ENCODE measurements around the gene AQP9.

Gene AQP9

DNA sequence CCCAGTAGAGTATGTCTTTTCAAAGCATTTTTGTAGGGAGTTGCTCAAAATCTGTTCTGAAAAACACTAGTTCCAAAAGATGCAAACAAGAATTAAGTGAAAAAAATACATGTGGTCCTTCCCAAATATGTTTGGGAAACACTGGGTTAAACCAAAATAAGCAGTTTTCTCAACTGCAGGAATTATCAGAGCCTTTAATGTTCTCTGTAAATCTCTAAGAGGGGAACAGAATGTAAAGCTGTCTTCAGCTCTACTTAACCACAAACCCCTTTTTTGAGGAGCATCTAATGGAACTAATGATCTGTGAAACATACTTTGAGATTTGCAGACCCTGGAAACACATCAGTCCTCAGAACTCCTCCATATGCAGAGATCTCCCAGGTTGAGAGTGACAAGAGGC, 9.9 kb downstream of the AQP9 start:
- no peak for TF ChIP-seq POLR2A (IDR thresholded peaks at IDR 0.05; ENCODE audit: low read depth, low read length)
- no peak for FAIRE-seq
- DNase-seq (ENCODE audit: insufficient read length, low spot score): no peak

DNA sequence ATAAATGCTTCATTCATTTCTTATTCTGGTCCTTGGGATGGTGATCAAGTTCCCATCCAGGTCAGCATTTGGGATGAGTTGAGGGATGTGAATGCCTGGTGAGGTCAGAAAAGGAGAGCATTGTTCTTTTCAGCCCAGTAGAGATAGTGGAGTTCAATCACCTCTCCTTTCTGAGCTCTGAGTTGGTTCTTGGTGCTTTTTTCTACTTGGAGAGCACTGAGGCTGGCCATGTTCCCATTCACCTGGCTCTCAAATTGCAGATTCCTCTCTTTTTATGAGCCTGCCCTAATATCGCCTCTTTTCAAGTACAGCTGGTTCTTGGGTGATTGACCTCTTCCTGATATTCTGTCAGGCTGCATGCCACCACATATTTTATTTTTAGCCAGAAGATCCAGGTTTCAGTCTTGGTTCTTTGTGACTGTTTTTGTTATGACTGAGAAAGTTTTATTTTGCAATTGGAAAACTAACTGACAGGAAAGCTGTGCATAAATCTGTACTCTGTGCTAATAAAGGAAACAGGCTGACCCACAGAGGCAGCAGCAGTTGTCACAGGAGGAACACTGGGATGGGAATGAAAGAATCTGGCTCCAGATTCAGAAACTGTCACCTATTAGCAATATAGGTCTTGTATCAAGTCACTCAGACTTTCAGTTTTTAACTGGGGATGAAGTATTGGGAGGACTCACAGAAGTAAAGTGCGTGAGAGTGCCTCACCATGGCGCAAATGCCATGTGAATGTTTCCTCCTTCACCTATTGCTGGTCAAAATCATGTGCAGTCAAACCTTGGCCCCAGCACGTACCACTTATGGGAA, 10.7 kb downstream of the AQP9 start:
- FAIRE-seq (no peak), DNase-seq (ENCODE audit: insufficient read length, low spot score) (no peak)
- no peak for TF ChIP-seq POLR2A (IDR thresholded peaks at IDR 0.05; ENCODE audit: low read depth, low read length)

DNA sequence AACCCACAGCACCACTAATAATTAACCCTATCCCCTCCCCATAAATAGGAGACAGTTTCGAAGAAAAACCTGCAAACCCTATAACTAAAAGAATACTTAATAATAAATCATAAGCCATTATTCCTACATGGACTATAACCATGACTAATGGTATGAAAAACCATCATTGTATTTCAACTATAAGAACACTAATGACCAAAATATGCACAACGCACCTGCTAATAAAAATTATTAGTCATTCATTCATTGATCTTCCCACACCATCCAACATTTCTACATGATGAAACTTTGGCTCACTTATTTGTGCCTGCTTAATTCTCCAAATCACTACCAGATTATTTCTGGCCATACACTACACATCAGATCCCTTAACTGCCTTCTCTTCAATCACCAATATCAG, 16.6 kb downstream of the AQP9 start:
- DNase-seq (ENCODE audit: insufficient read length, low spot score) (no peak), FAIRE-seq (no peak)
- TF ChIP-seq POLR2A (IDR thresholded peaks at IDR 0.05; ENCODE audit: low read depth, low read length): no peak

DNA sequence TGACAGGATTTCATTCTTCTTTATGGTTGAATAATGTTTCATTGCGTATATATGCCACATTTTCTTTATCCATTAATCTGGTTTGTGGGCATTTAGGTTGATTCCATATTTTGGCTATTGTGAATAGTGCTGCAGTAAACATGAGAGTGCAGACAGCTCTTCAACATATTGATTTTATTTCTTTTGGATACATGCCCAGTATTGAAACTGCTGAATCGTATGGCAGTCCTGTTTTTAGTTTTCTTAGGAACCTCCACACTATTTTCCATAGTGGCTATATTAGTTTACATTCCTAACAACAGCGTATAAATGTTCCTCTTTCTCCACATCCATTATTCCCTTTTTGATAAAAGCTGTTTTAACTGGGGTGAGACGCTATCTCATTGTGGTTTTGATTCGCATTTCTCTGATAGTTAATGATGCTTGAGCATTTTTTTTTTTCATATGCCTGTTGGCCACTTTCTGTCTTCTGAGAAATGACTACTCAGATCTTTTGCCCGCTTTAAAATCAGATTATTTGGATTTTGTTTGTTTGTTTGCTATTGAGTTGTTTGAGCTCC, 21.7 kb downstream of the AQP9 start:
- DNase-seq (ENCODE audit: insufficient read length, low spot score): no peak
- no peak for FAIRE-seq
- TF ChIP-seq POLR2A (IDR thresholded peaks at IDR 0.05; ENCODE audit: low read depth, low read length): no peak

DNA sequence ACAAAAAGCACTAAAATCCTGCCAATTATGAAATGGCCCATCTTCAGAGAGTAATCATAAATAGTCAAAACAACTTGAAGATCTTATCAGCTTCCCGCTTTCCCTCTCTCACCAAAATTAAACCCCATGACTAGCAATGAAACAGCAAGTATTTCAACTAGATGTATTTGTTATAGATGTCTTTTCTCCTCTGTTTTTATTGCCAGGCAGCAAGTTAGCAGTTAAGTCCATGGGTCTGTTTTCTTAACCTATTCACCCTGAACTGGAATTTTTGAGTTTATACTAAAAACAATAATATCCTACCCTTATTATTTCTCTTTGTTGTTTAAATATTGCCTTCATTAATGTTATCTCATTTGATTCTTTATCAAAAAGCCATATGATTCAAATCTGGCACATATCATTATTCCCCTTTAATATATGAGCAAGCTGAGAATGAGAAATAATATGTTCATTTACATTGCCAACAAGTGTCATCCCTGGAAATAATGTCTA, 23.3 kb downstream of the AQP9 start:
- DNase-seq (ENCODE audit: insufficient read length, low spot score): no peak
- no peak for TF ChIP-seq POLR2A (IDR thresholded peaks at IDR 0.05; ENCODE audit: low read depth, low read length)
- FAIRE-seq: no peak

DNA sequence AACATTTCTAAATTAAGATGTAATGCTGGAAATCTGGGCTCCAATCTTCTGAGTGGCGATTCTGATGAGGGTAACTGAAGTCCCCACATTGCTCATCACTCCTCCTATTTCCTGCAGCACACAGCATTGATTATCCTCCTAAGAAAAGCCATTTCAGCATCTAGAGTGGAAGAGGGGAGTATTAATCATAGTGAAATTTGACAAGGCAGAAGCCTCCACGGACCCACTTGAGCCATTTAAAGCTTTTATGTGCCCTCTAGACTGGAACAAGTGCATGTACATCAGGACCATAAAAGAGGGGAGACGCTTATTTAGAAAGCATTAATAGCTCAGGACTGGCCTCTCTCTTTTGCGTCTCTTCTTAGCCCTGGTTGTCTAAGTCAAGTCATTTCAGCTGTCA, 25.8 kb downstream of the AQP9 start:
- FAIRE-seq (no peak), DNase-seq (ENCODE audit: insufficient read length, low spot score) (no peak)
- TF ChIP-seq POLR2A (IDR thresholded peaks at IDR 0.05; ENCODE audit: low read depth, low read length): no peak

DNA sequence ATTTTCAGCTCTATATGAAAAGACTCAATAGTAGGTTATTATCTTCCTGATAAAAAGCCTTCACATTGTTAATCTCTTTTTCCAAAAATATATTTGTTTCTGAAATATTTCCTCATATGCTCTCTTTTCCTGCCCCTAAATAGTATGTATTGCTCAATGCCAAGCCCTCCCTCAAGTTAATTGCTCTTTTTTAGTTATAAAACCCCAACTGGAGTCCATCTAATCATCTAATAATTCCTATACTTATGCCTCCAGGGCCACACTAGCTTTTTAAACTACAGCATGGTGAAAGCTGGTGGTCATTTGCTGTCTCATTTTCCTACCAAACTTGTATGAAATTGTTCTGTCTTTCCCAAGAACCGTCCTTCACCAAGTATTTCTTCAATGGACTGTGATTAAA, 26.7 kb downstream of the AQP9 start:
- no peak for TF ChIP-seq POLR2A (IDR thresholded peaks at IDR 0.05; ENCODE audit: low read depth, low read length)
- DNase-seq (ENCODE audit: insufficient read length, low spot score) (no peak), FAIRE-seq (no peak)

DNA sequence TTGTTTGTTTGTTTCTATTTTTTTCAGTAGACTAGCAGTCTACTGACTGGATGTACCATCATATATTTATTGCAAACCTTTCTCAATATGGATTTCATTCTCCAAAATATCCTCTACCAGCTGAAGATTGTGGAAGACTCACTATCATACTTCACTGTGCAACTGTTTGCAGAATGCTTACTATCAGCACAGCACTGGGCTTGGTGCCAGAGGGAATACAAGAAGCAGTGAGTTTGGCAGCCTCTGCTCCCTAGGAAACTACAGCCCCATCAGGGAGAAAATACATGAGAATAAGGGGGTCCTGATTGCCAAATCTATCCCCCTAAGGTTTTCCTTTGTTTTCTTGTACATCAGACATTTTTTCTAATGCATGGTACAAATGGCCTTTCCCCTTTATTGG, 27.5 kb downstream of the AQP9 start:
- FAIRE-seq: no peak
- TF ChIP-seq POLR2A (IDR thresholded peaks at IDR 0.05; ENCODE audit: low read depth, low read length): no peak

DNA sequence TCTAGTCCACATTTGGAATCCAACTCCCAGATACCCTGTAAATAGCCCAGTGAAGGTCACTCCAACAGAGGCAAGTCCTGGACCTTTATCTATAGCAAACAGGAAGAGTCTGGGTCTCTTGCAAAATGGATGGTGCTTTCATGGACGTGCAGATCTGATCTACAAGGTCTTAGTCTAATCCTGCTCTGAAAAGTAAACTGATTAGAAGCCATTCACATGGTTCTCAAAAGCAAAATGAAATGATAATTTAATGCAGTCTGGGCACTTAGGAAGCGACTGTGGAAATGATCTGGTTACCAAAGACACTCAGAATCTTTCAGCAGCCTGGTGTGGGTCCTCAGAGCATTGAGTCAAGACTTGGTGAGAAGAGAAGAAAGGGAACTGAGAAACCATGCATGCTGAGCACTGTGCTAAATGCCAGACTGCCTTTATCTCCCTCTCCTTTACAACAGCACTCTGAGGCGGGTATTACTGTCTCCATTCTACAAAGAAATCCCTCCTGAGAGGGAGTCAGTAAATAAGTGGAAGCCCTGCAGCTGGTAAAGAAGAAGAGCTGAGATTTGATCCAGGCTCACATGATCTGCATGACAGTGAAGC, 29.0 kb downstream of the AQP9 start:
- DNase-seq (ENCODE audit: insufficient read length, low spot score) (no peak), FAIRE-seq (no peak)
- TF ChIP-seq POLR2A (IDR thresholded peaks at IDR 0.05; ENCODE audit: low read depth, low read length): no peak

More for the DNA sequence above, 27.5 kb downstream of the AQP9 start:
- DNase-seq (ENCODE audit: insufficient read length, low spot score): no peak

DNA sequence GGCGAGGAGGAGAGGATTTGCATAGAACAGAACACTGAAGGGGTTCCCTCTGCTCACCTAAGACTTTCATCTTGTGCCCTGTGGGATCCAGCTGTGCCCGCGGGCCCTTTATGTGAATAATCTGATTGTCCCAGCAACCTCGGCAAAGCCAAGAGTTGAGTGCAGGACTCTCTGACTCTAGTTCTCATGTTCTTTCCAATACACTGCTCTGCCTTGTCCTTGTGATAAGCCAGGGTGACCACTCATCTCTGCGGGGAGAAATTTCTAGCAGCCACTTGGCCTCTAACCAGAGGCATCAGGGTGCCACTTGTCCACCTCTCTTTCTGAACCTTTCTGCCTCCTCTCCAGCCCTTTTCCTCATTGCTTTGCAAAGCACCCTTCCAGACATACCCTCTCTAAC, 31.8 kb downstream of the AQP9 start:
- no peak for DNase-seq (ENCODE audit: insufficient read length, low spot score)
- no peak for TF ChIP-seq POLR2A (IDR thresholded peaks at IDR 0.05; ENCODE audit: low read depth, low read length)
- FAIRE-seq: no peak

DNA sequence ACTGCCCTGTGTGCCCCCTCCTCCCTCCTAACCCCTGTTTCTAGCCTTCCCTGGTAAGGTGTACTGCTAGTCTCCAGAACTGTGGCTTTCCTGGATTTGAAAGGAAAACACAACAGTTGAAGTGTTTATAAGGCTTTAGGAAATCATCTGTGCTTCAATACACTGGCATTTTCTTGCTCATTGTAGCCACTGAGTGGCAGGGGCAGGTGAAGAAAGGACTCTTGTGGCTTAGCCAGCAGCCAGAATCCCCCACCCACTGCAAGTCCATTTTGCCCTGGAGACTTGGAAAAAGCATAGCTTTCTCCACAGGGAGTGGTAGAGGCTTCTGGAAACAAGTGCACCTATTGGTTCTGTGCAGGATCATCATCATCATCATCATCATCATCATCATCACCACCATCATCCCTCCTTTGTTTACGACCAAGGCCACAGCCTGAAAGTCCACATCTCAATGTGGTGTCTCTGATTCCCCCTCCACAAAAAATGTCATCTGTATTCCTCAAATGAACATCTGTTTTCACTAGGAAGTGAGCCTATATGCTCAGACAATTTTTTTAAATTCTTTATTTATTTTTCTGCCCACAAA, 33.4 kb downstream of the AQP9 start:
- DNase-seq (ENCODE audit: insufficient read length, low spot score) (no peak), FAIRE-seq (no peak)
- no peak for TF ChIP-seq POLR2A (IDR thresholded peaks at IDR 0.05; ENCODE audit: low read depth, low read length)

DNA sequence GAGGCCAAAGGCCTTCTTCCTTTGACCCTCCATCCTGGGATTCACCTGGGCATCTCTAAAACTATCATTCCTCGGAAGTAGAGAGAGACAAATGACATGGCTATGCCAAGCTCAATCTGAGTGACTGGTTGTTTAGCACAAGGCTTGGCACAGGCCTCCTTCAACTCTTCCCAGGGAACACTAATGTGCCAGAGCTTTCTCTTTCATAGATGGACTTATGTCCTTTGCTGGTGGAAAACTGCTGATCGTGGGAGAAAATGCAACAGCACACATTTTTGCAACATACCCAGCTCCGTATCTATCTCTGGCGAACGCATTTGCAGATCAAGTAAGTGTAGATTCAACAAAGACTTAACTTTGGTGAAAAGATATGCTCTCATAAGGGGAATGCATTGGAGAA, 36.5 kb downstream of the AQP9 start:
- DNase-seq (ENCODE audit: insufficient read length, low spot score): no peak
- no peak for TF ChIP-seq POLR2A (IDR thresholded peaks at IDR 0.05; ENCODE audit: low read depth, low read length)
- no peak for FAIRE-seq

DNA sequence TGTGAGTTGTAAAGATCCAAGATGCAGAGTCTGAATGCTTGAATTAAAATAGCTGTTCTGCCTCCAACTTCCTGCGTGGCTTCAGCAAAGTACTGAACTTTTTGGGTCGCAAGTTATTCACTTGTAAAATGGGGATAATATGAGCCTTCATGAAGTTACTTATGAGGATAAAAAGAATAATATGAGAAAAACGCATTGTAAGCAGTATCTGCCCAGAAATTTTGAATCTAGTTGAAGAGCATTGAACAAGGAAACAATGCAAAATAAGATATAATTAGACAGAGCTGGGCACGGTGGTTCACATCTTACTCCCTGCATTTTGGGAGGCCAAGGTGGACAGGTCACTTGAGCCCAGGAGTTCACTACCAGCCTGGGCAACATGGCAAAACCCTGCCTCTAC, 37.8 kb downstream of the AQP9 start:
- no peak for TF ChIP-seq POLR2A (IDR thresholded peaks at IDR 0.05; ENCODE audit: low read depth, low read length)
- no peak for FAIRE-seq
- no peak for DNase-seq (ENCODE audit: insufficient read length, low spot score)

DNA sequence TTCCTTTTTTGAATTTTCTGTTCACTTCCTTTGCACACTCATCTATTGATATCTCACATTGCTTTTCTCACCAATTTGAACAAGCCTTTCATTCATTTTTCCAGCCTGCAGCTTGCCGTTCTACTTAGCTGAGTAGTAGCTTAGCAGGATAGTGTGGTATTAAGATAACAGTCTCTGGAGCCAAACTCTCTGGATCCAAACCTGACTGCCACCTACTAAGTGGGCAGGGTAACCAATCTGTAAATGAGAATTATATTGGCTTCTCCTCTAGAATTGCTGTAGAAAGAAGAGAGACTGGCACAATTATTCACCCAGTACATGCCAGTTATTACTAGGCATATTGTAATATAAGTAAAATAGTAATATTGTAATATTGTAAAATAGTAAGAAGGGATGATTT, 40.5 kb downstream of the AQP9 start:
- DNase-seq (ENCODE audit: insufficient read length, low spot score): no peak
- FAIRE-seq: no peak
- no peak for TF ChIP-seq POLR2A (IDR thresholded peaks at IDR 0.05; ENCODE audit: low read depth, low read length)

Data from H54 (cell line).